HG03066 (cell line): ENCODE data around the gene MRPS18B.
"Not testable (repeated sequence)": the region's sequence is repeated elsewhere in the genome, so short reads cannot be mapped to it uniquely, and the experiment has no call there.

Source experiments
- ATAC-seq: cut with Tn5 transposase; IDR thresholded peaks from one replicate; pipeline ENCODE4 v1.9.1; 2021; ENCODE audit warnings: low read depth; ENCODE audit not compliant: unreplicated experiment

MRPS18B gene

DNA sequence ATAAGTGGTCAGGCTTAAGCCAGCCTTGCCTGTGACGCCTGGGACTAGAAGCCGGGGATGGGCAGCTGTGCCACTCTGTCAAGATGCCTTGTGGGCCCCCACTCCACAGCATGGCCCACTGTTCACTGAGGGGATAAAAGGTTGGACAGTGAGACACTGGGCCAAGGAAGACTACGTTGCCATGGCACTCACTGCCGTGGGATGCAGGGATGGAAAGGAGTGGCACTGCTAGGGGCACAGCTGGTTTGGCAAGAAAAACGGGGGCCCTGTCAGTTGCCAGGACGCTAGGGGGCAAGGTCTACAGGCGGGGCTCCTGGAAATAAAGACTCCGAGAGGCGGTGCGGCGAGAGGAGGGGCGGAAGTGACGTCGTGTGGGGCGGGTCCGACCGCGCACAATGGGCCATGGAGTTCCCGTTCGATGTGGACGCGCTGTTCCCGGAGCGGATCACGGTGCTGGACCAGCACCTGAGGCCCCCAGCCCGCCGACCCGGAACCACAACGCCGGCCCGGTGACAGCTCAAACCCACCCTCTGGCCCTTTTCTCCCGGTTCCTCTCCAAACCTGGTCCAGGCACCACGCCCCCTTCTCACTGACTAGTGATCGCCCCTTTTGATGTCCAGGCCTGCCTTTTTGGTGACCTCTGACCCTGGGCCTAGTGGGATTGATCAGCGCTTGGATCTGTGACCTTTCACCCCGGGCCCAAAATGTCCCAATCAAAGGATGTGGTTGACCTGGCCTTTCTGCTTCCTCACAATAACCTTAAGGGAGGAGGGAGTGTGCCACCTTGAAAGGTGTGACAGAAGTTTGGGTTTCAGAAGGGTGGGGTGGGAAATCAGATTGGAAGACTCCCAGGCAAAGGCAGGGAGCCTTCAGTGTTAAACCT is 9.1 kb downstream of the MRPS18B start, which contains the start of gene ATAT1:
TSS of gene ATAT1 (plus strand) at position 391 of the 883 bp plus-strand sequence.
- peak; percentile 94 for ATAC-seq

DNA sequence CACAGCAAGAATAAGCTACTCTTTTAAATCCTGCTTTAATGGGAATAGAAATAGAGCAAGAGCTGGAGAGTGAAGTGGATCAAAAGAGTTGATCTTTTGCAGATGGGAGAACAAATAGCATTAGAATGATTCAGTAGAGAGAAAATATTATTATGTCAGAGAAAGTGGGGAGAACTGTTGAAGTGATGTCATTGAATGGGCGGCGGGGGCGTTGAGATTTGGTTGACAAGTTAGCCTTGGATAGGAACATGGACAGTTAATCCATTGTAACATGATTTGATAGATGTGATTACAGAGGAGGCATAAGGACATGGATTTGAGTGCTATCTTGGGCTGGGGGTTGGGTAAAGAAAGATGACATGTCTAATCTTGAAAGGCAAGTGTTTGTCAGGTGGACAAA is 18.2 kb downstream of the MRPS18B start:
- ATAC-seq: no peak

DNA sequence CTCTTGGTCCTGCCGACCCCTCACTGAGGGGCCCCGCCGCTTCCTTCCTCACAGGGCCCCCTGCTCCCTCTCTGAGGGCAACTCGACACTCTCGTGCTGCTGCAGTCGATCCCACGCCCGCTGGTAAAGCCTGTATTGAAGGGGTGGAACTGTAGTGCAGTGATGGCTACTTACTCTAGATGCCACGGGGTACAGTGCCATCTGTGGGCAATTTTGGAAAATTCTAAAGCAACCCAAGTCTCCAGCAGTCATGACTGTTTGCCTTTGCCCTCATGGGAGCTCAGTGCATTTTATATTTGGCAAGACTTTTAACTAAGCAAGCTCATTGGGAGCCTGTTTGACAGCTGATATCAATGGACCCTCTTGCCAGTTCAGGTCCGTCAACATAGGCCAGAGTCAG is 22.8 kb downstream of the MRPS18B start:
- ATAC-seq: no peak

DNA sequence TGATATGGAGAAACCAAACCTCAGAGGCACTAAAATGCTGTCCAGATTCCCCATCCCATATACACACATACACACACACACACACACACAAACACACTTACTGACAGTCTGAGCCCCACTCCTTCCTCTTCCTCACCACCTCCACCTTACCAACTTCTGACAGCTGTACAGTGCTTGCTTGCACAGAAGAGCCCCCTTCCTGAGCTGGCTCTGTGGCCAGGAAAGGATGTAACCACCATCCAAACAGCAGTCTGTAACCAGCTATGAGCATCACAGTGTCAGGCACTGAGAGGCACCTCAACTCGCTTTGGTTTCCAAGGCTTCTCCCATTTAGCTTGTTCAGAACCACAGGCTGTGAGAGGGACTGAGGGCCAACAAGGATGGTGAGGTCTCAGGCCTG is 23.4 kb downstream of the MRPS18B start:
- no peak for ATAC-seq

DNA sequence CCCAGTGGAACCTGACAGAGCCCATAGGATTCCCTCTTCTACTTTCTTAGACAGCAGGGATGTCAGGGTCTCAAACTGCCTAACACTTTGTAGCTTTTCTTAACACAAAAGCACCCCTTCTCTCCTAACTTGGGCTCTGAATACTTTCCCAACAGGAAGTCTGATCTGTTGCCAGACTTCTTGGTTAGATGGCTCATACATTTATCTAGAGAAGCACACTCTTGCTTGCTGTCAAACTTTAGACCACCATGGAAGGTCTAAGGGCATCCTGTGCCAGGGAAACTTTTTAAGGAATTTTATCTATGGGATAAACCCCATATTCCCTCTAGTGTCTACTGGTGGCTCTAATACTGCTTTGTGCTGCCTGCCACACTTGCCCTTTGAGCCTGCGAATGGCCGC is 26.0 kb downstream of the MRPS18B start:
- no peak for ATAC-seq

DNA sequence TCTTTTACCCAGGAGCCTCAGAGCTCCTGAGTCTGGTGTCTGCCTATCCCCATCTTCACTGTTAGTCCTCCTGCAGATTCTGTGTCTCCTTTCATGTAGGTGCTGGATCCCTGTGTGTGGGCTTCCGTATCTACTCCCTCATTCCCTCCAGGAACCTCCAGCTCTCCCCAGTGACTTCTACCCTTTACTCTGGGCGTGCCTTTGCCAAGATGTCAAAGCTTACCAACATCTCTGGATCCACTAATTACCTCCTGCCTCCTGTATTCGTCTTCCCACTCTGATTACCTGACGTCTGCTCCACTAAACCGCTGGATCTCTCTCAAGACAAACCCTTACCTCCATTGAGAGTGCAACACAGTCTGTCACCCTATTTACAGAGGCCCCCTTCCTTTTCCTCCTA is 27.1 kb downstream of the MRPS18B start:
- ATAC-seq: no peak

DNA sequence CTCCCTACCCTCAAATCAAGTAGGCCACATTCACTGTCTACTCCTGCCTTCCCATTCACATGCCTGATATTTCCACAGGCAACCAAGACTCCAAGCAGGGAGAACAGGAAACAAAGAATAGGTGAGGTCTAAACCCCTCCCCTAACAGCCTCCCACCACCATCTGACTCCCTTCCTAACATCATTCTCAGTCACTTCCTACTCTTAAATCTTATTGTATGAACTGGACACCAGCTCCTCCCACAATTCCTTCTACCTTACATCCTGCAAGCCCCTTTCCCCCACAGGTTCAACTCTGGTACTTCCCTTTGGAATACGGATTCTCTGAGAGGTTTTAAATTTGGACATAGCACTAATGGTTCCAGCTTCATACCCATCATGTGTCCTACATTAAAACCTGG is 28.3 kb downstream of the MRPS18B start:
- ATAC-seq: no peak

DNA sequence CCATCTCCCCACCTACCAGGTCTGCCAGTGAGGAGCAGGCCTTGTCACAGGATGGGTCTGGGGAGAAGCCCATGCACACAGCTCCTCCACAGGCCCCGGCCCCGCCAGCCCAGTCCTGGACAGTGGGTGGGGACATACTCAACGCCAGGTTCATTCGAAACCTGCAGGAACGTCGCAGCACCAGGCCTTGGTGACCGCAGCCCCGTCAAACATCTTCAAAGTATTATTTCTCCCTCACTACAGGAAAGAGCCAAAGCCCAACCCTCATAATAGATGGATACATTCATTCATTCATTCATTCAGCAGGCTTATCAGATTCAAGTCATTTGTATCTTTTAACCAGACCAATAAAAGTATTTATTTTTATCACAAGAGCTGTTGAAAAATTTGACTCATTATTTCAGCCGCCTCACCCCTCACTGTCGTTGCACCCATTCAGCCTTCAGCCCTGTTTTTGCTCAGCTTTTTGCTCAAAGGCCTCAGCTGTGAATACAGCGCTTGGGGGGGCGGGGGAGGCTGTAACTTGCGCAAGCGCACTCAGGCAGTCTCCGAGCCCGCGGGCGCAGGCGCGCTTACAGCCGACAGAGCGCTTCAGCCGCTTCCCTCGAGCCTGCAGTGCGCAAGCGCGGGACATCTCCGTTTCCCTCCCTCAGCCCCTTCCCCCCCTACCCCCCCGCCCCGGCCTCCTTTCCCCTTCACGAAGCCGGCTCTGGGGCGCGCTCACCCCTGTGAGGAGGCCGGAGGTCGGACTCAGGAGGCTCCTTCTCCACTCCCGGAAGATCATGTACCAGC is 29.0 kb downstream of the MRPS18B start, which contains the start of gene C6orf136:
TSS of gene C6orf136 (plus strand) at position 684 of the 792 bp plus-strand sequence. CDS start at position 783, 99 bp downstream.
- peak; percentile 66 for ATAC-seq

DNA sequence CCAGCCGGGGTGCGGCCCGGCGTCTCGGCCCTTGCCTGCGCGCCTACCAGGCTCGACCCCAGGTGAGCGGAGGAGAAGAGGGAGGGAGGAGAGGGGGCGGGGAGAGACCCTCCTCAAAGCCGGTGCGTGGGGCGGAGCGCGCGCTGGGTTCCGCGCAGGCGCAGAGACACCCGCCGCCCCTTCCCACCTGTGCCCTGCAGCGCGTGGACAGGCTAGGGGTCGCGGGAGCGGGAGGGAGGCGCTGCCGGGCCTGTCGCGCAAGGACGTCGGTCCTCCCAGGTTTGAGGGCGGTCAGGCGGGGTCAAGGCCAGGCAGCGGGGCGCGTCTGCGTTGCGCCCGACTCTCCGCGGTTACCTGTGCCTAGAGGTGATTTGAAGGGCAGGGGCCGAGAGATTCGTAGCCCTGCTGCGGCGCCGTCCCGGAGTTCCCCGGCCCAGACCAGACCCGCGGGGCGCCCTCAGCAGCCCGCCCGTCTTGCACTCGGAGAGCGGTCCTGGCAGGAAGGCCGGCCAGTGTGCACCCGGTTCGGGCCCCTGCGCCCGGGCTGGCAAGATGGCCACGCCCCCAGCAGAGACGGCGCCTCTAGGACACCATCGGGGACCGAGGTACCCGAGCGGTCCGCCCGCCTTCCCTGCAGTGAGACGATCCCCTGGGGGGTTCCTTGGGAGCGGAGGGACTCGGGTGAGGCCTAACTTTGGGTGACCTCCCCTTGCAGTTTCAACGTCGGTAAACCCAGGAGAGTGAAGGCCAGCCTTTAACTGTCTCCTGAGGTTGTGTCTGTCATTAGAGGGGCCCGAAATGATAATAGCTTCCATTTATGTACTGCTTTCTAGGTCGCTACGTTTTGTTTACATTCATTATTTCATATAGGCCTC is 29.8 kb downstream of the MRPS18B start:
- ATAC-seq: peak; percentile 49

DNA sequence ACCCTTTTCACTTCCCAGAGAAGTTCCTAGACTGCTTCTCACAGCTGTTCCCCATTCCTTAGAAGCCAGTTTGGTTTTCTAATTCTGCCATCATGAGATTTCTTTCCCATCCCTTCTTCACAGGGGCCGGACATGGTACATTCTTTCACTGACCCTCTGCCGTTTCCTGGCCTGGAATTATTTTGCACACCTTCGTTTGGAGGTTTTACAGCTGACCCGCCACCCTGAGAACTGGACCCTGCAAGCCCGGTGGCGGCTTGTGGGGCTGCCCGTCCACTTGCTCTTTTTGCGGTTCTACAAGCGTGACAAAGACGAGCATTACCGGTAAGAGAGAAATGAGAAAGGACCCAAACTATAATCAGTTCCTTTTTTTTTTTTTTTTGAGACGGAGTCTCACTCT is 33.5 kb downstream of the MRPS18B start:
- ATAC-seq: no peak

DNA sequence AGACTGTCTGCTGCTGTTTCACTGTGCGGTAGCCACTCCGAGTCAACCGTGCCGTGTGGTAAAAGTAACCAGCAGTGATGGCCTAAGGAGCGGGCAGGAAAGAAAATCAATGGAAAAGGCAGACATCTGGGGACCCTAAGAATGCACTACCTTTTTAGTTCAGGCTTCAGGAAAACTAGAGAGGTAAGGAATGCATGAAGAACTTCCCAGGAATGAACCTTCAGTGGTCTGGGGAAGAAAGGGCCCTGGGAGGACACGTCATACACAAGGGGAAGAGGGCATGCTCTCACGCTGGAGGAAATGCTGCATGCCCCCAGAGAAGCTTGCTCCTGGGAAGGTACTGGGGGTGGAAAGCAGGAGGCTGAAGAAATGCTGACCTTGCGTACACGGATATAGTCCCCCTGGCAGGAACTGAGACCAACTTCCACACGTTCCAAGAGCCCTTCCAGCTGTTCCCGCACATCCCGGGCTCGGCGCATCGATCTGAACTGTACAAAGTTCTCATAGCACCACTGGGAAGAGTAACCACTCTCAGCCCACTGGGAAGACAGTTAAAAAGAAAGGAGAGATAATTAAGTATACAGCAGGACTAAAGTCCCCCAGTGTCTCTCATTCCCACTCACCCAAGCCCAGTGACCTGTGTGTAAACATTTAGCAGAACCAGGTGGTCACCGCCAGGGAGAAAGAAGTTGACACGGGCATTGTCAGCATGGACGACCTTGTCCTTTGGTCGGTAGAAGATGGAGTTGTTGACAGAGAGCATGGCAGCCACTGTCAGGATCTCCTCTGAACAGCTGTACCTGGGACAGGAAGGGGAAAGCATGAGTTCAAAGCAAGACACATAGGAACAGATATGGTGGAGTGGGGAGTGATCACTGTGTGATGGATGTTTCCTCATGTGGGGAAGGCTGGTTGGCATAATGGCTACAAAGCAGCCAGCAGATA is 37.4 kb downstream of the MRPS18B start:
- no peak for ATAC-seq

DNA sequence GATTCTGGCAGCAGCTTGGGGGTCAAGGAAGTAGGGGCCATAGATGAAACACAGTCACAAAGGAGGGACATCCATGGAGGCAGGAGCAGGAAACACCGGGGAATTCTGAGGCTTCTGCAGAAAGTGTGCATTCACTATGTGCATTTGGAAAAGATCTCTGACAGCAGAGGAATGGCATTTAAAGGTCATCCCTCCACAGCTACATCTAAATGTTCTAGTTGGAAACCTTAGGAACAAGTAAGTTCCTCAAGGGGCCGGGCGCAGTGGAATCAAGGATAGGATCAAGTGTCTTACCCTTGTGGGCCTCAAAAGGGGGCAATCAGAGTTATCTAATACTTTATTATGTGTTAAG is 38.1 kb downstream of the MRPS18B start:
- ATAC-seq: no peak

DNA sequence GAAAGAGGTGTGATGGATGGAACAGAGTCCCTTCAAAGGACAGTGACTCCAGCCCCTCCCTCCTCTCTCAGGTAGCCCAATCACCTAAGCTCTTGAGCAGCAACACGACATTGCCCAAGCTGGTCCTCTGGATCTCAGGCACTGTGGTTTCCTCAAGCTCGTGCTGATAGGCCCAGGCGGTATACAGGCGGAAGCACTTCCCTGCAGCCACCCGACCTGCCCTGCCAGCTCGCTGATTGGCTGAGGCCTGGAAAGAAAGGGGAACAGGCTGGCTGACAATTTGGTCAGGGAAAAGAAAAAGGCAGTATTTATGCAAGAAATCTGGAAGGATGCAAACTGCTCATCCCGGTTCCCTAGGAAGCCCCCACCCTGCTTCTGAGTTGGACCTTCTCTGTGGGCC is 38.9 kb downstream of the MRPS18B start:
- no peak for ATAC-seq

DNA sequence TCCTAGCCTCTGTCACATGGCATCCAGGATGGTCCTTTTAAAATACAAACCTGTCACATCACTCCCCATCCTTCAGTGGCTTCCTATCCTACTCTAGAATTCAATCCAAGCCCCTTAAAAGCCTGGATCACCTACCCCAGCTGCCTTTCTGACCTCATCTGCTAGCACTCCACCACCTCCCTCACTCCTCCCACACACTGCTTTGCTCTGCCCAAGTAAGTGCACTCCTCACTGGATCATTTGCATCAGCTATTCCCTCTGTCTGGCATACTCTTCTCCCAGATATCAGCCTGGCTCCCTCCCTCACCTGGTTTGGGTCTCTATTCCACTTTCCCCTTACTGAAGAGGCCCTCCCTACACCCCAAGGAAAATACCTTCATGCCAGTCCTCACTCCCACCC is 39.8 kb downstream of the MRPS18B start:
- ATAC-seq: no peak

DNA sequence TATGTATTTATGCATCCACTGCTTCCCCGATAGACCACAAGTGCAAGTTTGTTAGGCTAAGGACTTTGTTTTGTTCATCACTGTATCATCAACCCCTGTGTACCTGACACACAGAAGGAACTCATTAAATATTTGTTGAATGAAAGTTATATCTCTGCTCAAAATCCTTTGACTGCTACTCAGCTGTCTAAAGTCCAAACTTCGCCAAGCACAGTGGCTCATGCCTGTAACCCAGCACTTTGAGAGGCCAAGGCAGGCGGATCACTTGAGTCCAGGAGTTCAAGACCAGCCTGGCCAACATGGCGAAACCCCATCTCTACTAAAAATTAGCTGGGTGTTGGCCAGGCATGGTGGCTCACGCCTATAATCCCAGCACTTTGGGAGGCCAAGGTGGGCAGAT is 40.3 kb downstream of the MRPS18B start:
- not testable (repeated sequence) for ATAC-seq

DNA sequence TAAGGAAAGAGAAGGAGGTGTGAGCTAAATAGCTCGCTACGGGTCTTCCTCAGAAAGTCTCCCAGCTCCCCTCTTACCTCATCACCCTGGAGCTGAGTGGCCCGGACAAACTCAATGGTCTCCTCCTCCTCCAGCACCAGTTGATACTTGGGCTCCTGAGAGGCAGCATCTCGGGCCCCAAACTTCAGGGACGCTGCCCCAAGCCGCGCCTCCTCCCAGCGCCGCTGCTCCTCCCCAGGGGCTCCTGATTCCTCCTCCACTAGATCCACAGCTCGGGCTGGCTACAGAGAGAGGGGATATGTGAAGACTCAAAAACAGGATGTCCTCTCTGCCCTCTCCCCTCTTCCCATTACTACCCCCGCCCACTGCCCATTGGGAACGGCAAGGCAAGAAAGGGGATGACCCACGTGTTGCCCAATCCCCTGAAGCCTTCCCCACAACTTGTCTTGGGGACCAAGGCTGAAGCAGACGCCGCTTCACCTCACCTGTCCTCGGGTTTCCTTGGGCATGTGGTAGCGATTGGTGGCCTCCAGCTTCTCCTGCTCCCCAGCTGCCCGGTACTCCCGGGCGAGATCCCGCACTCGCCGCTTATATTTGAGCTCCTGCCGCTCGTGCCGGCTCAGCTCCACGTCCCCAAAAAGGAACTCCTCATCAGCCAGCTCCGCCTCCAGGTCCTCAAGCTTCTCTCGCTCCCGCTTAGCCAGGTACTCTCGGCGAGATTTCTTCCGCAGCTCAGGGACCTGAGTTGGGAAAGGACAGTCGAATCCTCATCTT is 47.5 kb downstream of the MRPS18B start:
- no peak for ATAC-seq

DNA sequence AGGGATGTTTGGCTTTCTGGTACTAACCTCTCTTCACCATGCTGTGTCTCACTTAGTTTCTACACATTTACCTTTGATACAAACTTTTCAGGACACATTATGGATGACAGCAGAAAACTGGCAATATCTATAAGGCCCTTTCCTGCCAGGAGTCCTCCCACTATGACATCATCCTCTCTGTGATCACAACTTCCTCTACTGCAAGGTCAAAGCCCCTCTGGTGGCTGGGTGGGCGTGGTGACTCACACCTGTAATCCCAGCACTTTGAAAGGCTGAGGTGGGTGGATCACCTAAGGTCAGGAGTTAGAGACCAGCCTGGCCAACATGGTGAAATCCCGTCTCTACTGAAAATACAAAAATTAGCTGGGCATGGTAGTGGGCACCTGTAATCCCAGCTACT is 48.7 kb downstream of the MRPS18B start:
- not testable (repeated sequence) for ATAC-seq

DNA sequence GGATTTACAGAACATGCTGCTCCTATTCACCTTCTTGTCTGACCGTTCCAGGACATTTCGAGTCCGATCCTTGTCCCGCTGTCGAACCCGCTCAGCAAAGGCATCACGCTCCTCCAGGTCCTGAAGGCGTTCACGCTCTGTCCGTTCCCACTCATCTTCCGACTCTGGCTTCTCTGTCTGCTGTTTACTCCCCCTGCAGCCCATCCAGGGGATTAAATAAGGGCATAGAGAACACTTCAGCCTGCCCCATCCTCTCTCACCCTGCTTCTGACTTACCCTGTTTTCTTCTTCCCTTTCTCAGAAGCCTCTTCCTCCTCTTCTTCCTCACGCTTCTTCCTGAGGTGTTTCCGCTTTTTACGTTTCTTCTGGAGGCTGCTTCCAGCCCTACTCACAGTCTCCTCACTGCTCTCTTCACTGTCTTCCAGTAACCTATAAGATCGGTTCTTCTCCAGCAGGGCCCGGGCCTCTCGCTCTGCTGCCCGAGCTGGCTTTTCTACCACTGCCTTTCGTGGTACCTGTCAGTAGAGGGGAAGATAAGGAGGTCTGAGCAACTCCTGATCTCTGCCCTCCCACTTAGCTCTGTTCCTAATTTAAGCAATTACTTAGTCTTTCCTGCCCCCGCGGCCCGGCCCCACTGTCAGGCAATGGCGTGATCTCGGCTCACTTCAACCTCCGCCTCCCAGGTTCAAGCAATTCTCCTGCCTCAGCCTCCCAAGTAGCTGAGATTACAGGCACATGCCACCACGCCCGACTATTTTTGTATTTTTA is 53.3 kb downstream of the MRPS18B start:
- no peak for ATAC-seq
